Measurements from ENCODE around the gene TMEM255B.
"Not testable (repeated sequence)": the region's sequence is repeated elsewhere in the genome, so short reads cannot be mapped to it uniquely, and the experiment has no call there.

The TMEM255B gene

DNA sequence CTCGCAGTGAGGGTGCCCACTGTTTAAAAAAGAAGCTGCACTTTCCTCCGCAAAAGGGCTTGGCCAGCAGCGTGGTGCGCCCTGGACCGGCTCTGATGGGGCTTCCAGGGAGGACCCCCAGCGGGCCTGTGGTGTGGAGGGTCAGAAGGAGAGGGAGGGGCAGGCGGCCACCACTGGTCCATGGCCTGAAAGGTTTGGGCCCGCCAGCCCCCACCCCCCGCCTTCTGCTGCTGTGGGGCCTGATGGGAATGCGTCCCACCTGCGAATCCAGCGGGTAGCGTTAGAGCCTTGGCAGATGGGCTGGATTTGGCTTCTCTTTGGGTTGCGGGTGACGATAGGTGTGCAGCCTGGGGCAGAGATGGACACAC is 34.7 kb downstream of the TMEM255B start:
- Histone ChIP-seq H3K36me3 (ENCODE audit: control insufficient read depth in 1 of 2, insufficient read depth in 2 of 2, low read depth in 1 of 2, low read length in 2 of 2) (peaks cover 0 to 5% of the 10 kb centered on the region in 2 experiments), H2AFZ (ENCODE audit: low read depth, low read length) (no peak overlapping the region), H2BK12ac (ENCODE audit: low read length in 2 of 2) (no peak overlapping the region), H3K27ac (ENCODE audit: low read length, poor library complexity, severe bottlenecking) (no peak overlapping the region), H3K4me3 (ENCODE audit: insufficient read depth in 1 of 2, low read depth in 1 of 2, low read length in 2 of 2) (no peak overlapping the region), H3K4me1 (ENCODE audit: control insufficient read depth, insufficient read depth, low read depth, low read length) (no peaks in the 10 kb centered on the region), H3K9ac (ENCODE audit: low read length) (no peak overlapping the region), H2BK120ac (ENCODE audit: low read depth, low read length) (no peak overlapping the region), H3K9me3 (ENCODE audit: control insufficient read depth, low read length) (no peaks in the 10 kb centered on the region), H4K8ac (ENCODE audit: low read length) (no peak overlapping the region), H3K27me3 (ENCODE audit: control insufficient read depth in 1 of 2, insufficient read depth in 1 of 2, low read length in 2 of 2) (peaks cover 14 to 50% of the 10 kb centered on the region in 2 experiments), H3K18ac (ENCODE audit: low read depth in 1 of 2, low read length in 2 of 2) (no peak overlapping the region), H2BK15ac (ENCODE audit: low read depth, poor library complexity, severe bottlenecking) (no peak overlapping the region), H3K79me1 (replicated peaks; ENCODE audit: low read length, poor library complexity, severe bottlenecking) (no peaks in the 10 kb centered on the region), H3K4me2 (ENCODE audit: low read length, poor library complexity, severe bottlenecking) (no peak overlapping the region), H2BK5ac (ENCODE audit: low read depth, low read length, poor library complexity, severe bottlenecking) (no peak overlapping the region), H3K4ac (ENCODE audit: low read depth in 1 of 2, low read length in 2 of 2) (no peak overlapping the region), H3K14ac (ENCODE audit: low read length in 2 of 2) (no peak overlapping the region), H3K23ac (ENCODE audit: low read length in 2 of 2) (no peak overlapping the region), H2AK5ac (ENCODE audit: low read length, severe bottlenecking) (no peak overlapping the region), H4K91ac (ENCODE audit: low read length) (no peak overlapping the region)
- WGBS, result 93% methylated on average over 15 of the region's 15 CpGs
- DNase-seq, result no peak

DNA sequence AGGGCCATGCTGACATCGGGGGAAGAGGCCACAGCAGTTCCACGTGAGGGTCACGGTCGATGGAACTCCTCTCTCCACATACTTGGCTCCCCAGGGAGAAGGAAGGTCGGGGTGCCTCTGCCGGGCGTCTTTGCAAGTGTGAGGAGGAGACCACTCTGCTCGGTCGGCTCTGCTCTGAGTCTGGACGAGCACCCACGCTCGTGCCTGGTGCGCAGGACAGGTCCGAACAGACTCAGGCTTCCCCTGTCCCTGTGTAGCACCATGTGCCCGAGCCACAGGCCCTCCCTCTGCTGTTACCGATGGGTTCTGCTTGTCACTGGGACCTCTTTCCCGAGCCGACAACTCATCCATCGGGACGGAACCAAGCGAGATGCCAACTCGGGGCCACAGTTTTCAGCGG is 35.1 kb downstream of the TMEM255B start:
- Histone ChIP-seq H3K9ac (ENCODE audit: low read length) (no peak overlapping the region), H4K91ac (ENCODE audit: low read length) (no peak overlapping the region), H3K36me3 (ENCODE audit: control insufficient read depth in 1 of 2, insufficient read depth in 2 of 2, low read depth in 1 of 2, low read length in 2 of 2) (peaks cover 0 to 5% of the 10 kb centered on the region in 2 experiments), H3K27ac (ENCODE audit: low read length, poor library complexity, severe bottlenecking) (no peak overlapping the region), H3K27me3 (ENCODE audit: control insufficient read depth in 1 of 2, insufficient read depth in 1 of 2, low read length in 2 of 2) (peaks cover 14 to 48% of the 10 kb centered on the region in 2 experiments), H3K79me1 (replicated peaks; ENCODE audit: low read length, poor library complexity, severe bottlenecking) (no peaks in the 10 kb centered on the region), H2AFZ (ENCODE audit: low read depth, low read length) (no peak overlapping the region), H3K4me3 (ENCODE audit: insufficient read depth in 1 of 2, low read depth in 1 of 2, low read length in 2 of 2) (no peak overlapping the region), H3K4ac (ENCODE audit: low read depth in 1 of 2, low read length in 2 of 2) (no peak overlapping the region), H2BK15ac (ENCODE audit: low read depth, poor library complexity, severe bottlenecking) (no peak overlapping the region), H2BK120ac (ENCODE audit: low read depth, low read length) (no peak overlapping the region), H3K23ac (ENCODE audit: low read length in 2 of 2) (no peak overlapping the region), H2BK5ac (ENCODE audit: low read depth, low read length, poor library complexity, severe bottlenecking) (no peak overlapping the region), H3K18ac (ENCODE audit: low read depth in 1 of 2, low read length in 2 of 2) (no peak overlapping the region), H2AK5ac (ENCODE audit: low read length, severe bottlenecking) (no peak overlapping the region), H4K8ac (ENCODE audit: low read length) (no peak overlapping the region), H3K14ac (ENCODE audit: low read length in 2 of 2) (no peak overlapping the region), H3K4me1 (ENCODE audit: control insufficient read depth, insufficient read depth, low read depth, low read length) (no peaks in the 10 kb centered on the region), H3K9me3 (ENCODE audit: control insufficient read depth, low read length) (no peaks in the 10 kb centered on the region), H3K4me2 (ENCODE audit: low read length, poor library complexity, severe bottlenecking) (no peak overlapping the region), H2BK12ac (ENCODE audit: low read length in 2 of 2) (no peak overlapping the region)
- DNase-seq, result no peak
- 92% methylated on average over 19 of the region's 23 CpGs for WGBS

DNA sequence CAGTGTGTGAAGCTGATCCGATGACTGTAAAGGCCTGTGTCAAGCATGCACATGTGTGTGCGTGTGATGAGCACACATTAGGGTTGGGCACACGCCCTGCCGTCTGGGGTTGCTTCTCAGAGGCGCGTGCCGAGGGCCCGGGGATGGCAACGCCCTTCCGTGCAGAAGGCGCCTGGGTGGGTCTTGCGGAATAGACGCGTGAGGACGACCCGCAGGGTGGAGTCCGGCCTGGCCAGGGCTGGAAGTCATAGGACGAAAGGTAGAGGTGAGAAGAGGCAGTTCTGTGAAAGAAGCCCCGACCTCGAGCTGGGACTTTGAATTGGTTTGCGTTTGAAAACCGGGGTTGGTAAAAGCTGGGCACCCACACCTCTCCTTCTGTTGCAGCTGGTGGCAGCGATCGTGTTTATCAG is 35.7 kb downstream of the TMEM255B start:
- Histone ChIP-seq H3K4me3 (ENCODE audit: insufficient read depth in 1 of 2, low read depth in 1 of 2, low read length in 2 of 2) (no peak overlapping the region), H3K36me3 (ENCODE audit: control insufficient read depth in 1 of 2, insufficient read depth in 2 of 2, low read depth in 1 of 2, low read length in 2 of 2) (peaks cover 0 to 5% of the 10 kb centered on the region in 2 experiments), H2BK12ac (ENCODE audit: low read length in 2 of 2) (no peak overlapping the region), H2AFZ (ENCODE audit: low read depth, low read length) (no peak overlapping the region), H4K91ac (ENCODE audit: low read length) (no peak overlapping the region), H2BK5ac (ENCODE audit: low read depth, low read length, poor library complexity, severe bottlenecking) (no peak overlapping the region), H3K4me2 (ENCODE audit: low read length, poor library complexity, severe bottlenecking) (no peak overlapping the region), H3K23ac (ENCODE audit: low read length in 2 of 2) (no peak overlapping the region), H3K9ac (ENCODE audit: low read length) (no peak overlapping the region), H3K14ac (ENCODE audit: low read length in 2 of 2) (no peak overlapping the region), H3K27me3 (ENCODE audit: control insufficient read depth in 1 of 2, insufficient read depth in 1 of 2, low read length in 2 of 2) (peaks cover 14 to 42% of the 10 kb centered on the region in 2 experiments), H3K79me1 (replicated peaks; ENCODE audit: low read length, poor library complexity, severe bottlenecking) (no peaks in the 10 kb centered on the region), H2BK120ac (ENCODE audit: low read depth, low read length) (no peak overlapping the region), H3K9me3 (ENCODE audit: control insufficient read depth, low read length) (no peaks in the 10 kb centered on the region), H2AK5ac (ENCODE audit: low read length, severe bottlenecking) (no peak overlapping the region), H3K4ac (ENCODE audit: low read depth in 1 of 2, low read length in 2 of 2) (no peak overlapping the region), H3K27ac (ENCODE audit: low read length, poor library complexity, severe bottlenecking) (no peak overlapping the region), H3K18ac (ENCODE audit: low read depth in 1 of 2, low read length in 2 of 2) (no peak overlapping the region), H2BK15ac (ENCODE audit: low read depth, poor library complexity, severe bottlenecking) (no peak overlapping the region), H4K8ac (ENCODE audit: low read length) (no peak overlapping the region), H3K4me1 (ENCODE audit: control insufficient read depth, insufficient read depth, low read depth, low read length) (no peaks in the 10 kb centered on the region)
- DNase-seq, result no peak
- WGBS, result 88% methylated on average over 24 of the region's 24 CpGs

DNA sequence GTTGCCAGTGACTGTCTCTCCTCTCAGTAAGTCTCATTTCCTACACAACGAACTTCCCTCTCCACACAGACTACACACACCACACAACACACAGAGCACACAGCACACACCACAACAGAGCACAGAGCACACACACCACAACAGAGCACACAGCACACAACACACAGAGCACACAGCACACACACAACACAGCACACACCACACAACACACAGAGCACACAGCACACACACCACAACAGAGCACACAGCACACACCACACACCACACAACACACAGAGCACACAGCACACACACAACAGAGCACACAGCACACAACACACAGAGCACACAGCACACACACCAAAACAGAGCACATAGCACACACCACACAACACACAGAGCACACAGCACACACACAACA is 36.3 kb downstream of the TMEM255B start:
- H3K36me3 ChIP-seq (ENCODE audit: control insufficient read depth in 1 of 2, insufficient read depth in 2 of 2, low read depth in 1 of 2, low read length in 2 of 2); H2BK5ac ChIP-seq (ENCODE audit: low read depth, low read length, poor library complexity, severe bottlenecking); H2AFZ ChIP-seq (ENCODE audit: low read depth, low read length); H2BK120ac ChIP-seq (ENCODE audit: low read depth, low read length); H4K8ac ChIP-seq (ENCODE audit: low read length); H3K4me1 ChIP-seq (ENCODE audit: control insufficient read depth, insufficient read depth, low read depth, low read length); H3K4me2 ChIP-seq (ENCODE audit: low read length, poor library complexity, severe bottlenecking); DNase-seq; H3K79me1 ChIP-seq (replicated peaks; ENCODE audit: low read length, poor library complexity, severe bottlenecking); H3K4me3 ChIP-seq (ENCODE audit: insufficient read depth in 1 of 2, low read depth in 1 of 2, low read length in 2 of 2); H3K27ac ChIP-seq (ENCODE audit: low read length, poor library complexity, severe bottlenecking); H3K23ac ChIP-seq (ENCODE audit: low read length in 2 of 2); H3K9me3 ChIP-seq (ENCODE audit: control insufficient read depth, low read length); H3K18ac ChIP-seq (ENCODE audit: low read depth in 1 of 2, low read length in 2 of 2); H3K4ac ChIP-seq (ENCODE audit: low read depth in 1 of 2, low read length in 2 of 2); H3K9ac ChIP-seq (ENCODE audit: low read length); H2BK15ac ChIP-seq (ENCODE audit: low read depth, poor library complexity, severe bottlenecking); H2AK5ac ChIP-seq (ENCODE audit: low read length, severe bottlenecking); H2BK12ac ChIP-seq (ENCODE audit: low read length in 2 of 2): not testable (repeated sequence)
- H3K27me3 ChIP-seq (ENCODE audit: control insufficient read depth in 1 of 2, insufficient read depth in 1 of 2, low read length in 2 of 2), result peaks cover 14 to 41% of the 10 kb centered on the region in 2 experiments
- H3K14ac ChIP-seq (ENCODE audit: low read length in 2 of 2), result peak overlapping the region in 1 of 2 experiments; percentile 30
- peak overlapping the region; percentile 7 for H4K91ac ChIP-seq (ENCODE audit: low read length)
- WGBS, result 65% methylated on average over 1 of the region's 1 CpG
